Measurements from ENCODE around the gene PKN3.

DNA sequence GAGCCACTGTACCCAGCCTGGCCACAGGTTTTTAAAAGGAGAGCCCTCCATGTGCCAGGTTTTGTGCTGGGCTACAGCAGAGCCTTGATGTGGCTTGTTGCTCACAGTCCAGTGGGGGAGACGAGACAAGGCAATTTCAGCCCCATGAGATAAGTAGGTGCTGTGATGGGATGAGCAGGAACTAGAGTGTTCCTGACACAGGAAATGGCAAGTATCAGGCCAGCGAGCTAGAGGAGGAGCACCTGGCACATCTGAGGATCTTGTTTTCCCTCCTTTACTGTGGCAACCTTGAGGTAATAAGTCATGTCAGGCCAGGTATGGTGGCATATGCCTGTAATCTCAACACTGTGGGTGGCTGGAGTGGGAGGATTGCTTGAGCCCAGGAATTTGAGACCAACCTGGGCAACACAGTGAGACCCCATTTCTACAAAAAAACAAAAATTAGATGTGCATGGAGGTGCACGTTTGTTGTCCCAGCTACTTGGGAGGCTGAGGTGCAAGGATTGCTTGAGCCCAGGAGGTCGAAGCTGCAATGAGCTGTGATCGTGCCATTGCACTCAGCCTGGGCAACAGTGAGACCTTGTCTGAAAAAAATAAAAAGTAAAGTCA is 25.4 kb downstream of the PKN3 start:
- TF ChIP-seq, protein P1, sequence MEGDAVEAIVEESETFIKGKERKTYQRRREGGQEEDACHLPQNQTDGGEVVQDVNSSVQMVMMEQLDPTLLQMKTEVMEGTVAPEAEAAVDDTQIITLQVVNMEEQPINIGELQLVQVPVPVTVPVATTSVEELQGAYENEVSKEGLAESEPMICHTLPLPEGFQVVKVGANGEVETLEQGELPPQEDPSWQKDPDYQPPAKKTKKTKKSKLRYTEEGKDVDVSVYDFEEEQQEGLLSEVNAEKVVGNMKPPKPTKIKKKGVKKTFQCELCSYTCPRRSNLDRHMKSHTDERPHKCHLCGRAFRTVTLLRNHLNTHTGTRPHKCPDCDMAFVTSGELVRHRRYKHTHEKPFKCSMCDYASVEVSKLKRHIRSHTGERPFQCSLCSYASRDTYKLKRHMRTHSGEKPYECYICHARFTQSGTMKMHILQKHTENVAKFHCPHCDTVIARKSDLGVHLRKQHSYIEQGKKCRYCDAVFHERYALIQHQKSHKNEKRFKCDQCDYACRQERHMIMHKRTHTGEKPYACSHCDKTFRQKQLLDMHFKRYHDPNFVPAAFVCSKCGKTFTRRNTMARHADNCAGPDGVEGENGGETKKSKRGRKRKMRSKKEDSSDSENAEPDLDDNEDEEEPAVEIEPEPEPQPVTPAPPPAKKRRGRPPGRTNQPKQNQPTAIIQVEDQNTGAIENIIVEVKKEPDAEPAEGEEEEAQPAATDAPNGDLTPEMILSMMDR (IDR thresholded peaks at IDR 0.05) = no peak
- TF ChIP-seq POLR2A (IDR thresholded peaks at IDR 0.05) (no peak), EP300 (IDR thresholded peaks at IDR 0.05) (no peak)

Measured in tibial nerve (tissue), 4 donors.